ENCODE results near the gene DR1. TPM values are rescaled to one million over a fixed set of nuclear protein-coding genes. Genes with fewer than 3 reads are reported as not detected.

Gene DR1
- total and polyA plus RNA-seq, 2 of the 13 experiments (the other 11 are each of a cell fraction or from before 2014, with no cell fraction given) = 17.8 to 42.3 TPM

- TF ChIP-seq HIC2 (CRISPR knock-in tag; IDR thresholded peaks at IDR 0.05; ENCODE audit: low read depth) = 0 out of 2 replicates have a peak, but pooled peaks have one; percentile 30
- TF ChIP-seq SRSF4 (IDR thresholded peaks at IDR 0.05; ENCODE audit: low read depth, low read length, poor library complexity, severe bottlenecking) = no peak
- no peak for TF ChIP-seq ZBED4 (CRISPR knock-in tag; IDR thresholded peaks at IDR 0.05; ENCODE audit: borderline replicate concordance)
- TF ChIP-seq SNAI1 (CRISPR knock-in tag; IDR thresholded peaks at IDR 0.05; ENCODE audit: borderline replicate concordance) = 0 out of 2 replicates have a peak, but pooled peaks have one; percentile 86
- peak; percentile 77; the same call in 1 of the 2 replicates for TF ChIP-seq NCOA1 (CRISPR knock-in tag; IDR thresholded peaks at IDR 0.05)
- TF ChIP-seq BHLHE40 (IDR thresholded peaks at IDR 0.05; ENCODE audit: low read length) = no peak; the same call in 1 of the 2 replicates
- no peak for TF ChIP-seq FOSL1 (CRISPR knock-in tag; IDR thresholded peaks at IDR 0.05; ENCODE audit: borderline replicate concordance)
- no peak for TF ChIP-seq ZNF17 (CRISPR knock-in tag; IDR thresholded peaks at IDR 0.05)
- TF ChIP-seq ZNF850 (CRISPR knock-in tag; conservative IDR thresholded peaks at IDR 0.05) = no peak; the same call in 1 of the 2 replicates
- peak; percentile 85; the same call in 1 of the 2 replicates for TF ChIP-seq SMAD9 (CRISPR knock-in tag; IDR thresholded peaks at IDR 0.05)
- no peak; the same call in 1 of the 2 replicates for TF ChIP-seq HOXA5 (CRISPR knock-in tag; IDR thresholded peaks at IDR 0.05)
- TF ChIP-seq ZNF564 (CRISPR knock-in tag; IDR thresholded peaks at IDR 0.05) = peak; percentile 96
- TF ChIP-seq ZNF782 (CRISPR knock-in tag; IDR thresholded peaks at IDR 0.05; ENCODE audit: borderline replicate concordance) = no peak
- no peak for TF ChIP-seq ZNF10 (CRISPR knock-in tag; IDR thresholded peaks at IDR 0.05; ENCODE audit: borderline replicate concordance, low read depth)
- peak; percentile 63; the same call in 1 of the 2 replicates for TF ChIP-seq HMG20A (CRISPR knock-in tag; IDR thresholded peaks at IDR 0.05; ENCODE audit: borderline replicate concordance)
- peak; percentile 77; the same call in 1 of the 2 replicates for TF ChIP-seq ZNF670 (CRISPR knock-in tag; IDR thresholded peaks at IDR 0.05; ENCODE audit: borderline replicate concordance)
- 0 out of 2 replicates have a peak, but pooled peaks have one; percentile 64 for TF ChIP-seq ZBTB37 (CRISPR knock-in tag; IDR thresholded peaks at IDR 0.05)
- no peak; the same call in 1 of the 2 replicates for TF ChIP-seq FLYWCH1 (CRISPR knock-in tag; IDR thresholded peaks at IDR 0.05)
- no peak for TF ChIP-seq ARNT (IDR thresholded peaks at IDR 0.05)
Measured at GRCh38 chr1:93345633-93346420, at the start of gene DR1 (continued).

Measured in HepG2 (cell line).